Smooth muscle cell of the brain vasculature (primary cell): ENCODE measurements around the gene RNASE13.

Source experiments
- DNase-seq: peaks from one replicate; pipeline ENCODE4 v3.0.0-alpha.2; 2012; ENCODE audit warnings: low read depth, low spot score

Gene RNASE13

DNA sequence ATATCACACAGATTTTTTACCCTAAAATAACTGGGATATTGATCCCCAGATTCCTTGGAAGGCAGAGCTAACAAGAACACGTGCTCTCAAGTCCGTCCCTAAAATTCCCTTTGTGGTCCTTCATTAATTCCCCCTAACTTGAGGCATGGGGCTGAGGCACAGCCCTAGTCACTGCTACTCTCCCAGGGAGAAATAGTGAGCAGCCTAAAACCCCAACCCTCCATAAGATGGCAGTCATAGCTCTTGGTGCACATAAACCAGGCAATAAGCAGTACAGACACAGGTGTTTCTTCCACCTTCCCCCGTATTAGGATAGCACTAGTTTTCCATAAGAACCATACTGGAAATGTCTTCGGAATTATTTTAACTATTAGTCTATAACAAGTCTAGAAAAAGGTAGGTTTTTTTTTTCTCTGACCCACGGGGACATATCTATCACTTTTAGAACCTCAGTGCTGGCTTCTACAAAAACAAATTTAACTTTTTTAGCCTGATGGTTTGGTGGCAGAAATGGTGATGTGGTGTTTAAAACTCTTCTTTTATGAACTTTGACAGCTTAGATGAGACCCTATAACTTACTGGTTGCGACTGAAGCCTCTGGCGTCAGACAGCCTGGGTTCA is 32.4 kb upstream of the RNASE13 start:
- DNase-seq = no peak

DNA sequence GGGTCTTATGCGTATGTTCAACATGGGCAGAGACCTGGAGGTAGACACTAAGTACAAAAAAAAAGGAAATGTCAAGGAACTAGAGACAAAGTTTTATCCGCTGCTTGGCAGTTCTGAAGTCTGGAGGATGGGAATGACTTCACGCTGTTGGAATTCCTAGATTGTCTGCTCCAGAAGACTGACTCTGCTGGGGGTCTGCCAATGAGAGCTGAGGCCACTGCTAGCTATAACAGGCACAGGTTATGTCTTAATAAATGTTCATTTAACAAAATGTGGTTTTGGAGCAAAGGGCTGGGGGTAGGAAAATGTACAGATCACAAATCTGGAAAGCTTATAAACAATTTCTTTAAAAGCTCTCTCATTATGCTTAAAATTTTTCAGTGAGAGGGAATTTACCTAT is 28.9 kb upstream of the RNASE13 start:
- no peak for DNase-seq

DNA sequence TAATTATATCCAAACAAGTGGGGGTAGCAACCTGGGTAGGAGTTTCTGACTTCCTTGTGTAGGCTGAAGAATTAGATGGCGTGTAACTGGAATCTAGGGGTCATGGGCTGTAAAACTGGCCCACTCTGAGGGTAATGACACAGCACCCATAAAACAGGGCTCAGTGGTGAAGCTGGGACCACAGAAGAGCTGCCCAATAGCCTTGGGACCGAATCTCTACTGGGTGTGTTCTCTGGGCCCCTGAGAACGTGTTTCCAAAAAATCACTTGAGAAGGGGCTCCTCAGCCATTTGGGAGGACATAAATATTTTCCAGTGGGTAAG is 26.7 kb upstream of the RNASE13 start:
- no peak for DNase-seq

DNA sequence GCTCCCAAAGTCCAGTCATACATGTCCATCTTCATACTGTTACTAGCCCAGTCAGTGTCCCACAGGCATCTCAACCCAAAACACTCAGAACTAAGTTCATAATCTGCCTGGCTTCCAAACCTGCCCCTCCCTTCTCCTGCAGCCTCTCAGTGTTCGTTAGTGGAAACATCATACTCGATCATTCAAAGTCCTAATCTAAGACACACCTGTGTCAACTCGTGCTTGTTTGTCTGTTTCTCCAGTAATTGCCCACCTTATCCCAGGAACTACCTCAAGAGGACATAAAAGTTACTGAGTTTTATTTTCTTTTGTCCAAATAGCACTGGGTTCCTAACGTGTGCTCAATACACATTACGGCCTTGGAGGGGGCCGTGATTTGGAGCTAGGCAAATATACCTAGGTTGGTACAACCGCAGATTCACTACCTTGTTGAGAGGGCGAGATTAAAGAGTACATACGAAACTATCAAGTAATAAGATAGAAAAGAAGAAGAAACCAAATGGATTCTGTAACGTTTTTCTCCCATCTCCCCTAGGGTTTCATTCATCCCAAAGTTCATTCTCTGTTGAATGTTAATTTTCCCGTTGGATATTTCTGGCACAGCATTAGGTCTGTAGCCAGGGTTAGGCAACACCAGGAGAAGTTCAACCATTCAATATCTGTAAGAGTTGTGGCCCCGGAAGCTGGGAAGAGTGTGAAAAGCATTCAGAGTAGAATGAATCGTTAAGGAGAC is 26.2 kb upstream of the RNASE13 start:
- DNase-seq = no peak

DNA sequence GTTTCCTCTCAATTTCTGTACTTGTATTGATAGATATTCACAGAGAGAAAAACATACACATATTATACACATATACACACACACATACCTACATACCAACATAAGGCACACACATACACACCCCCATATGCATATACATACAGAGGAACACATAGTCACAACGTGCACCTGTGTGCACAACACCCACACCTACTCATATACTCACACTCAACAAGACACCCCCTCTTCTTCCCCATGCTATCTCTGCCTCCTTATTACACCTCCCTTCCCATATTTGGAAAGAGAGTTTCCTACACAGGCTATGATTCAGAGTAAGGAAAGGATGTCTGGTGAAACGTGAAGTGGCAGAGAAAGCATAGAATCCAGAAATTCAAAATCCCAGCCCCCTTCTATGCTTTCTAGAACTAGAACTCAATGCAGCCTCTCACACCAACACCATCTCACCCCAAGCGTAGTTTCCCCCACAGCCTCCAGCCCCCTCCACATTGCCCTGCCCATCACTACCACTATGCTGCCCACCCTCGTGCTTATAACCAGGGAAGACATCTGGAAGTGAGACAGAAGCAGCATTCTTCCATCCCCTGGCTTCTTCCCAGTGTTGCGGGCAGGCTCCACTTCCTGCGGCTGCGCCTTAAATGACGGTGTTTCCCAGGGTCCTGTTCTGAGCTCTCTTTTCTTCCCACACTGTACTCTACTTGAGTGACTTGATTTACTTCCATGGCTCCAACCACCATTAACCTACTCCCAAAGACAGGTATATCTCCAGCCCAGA is 25.4 kb upstream of the RNASE13 start:
- no peak for DNase-seq

DNA sequence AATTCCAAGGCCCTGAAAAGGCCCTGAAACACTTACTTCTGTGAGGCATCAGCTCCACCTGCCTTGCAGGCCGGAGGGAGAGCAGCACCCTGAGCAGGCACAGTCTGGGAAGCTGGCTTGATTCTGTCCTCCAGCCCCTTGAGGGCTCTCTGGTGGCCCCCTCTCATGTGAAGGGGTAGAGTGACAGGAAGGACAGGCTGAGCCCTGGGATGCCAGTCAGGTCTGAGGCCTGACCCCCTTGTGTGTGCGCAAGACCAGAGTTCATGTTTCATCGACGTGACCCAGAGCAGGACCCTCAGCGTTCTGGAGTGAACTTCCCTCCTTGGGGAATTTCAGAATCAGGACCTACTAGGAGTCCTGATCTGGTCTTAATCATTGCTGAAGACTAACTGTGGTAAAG is 24.3 kb upstream of the RNASE13 start:
- no peak for DNase-seq

GRCh38 chr14:21057803-21058675 is 23.4 kb upstream of the RNASE13 start, which contains the start of gene RNASE8:
Gene RNASE8, plus strand, starts transcription at chr14:21057822. Its CDS starts 71 bp downstream, at chr14:21057893.
- no peak for DNase-seq

GRCh38 chr14:21056520-21057163 is 22.0 kb upstream of the RNASE13 start:
- DNase-seq = no peak

GRCh38 chr14:21055432-21056117 is 21.0 kb upstream of the RNASE13 start:
- no peak for DNase-seq

- no peak for DNase-seq
These were observed 20.1 kb upstream of the RNASE13 start for GRCh38 chr14:21054768-21055145.

DNA sequence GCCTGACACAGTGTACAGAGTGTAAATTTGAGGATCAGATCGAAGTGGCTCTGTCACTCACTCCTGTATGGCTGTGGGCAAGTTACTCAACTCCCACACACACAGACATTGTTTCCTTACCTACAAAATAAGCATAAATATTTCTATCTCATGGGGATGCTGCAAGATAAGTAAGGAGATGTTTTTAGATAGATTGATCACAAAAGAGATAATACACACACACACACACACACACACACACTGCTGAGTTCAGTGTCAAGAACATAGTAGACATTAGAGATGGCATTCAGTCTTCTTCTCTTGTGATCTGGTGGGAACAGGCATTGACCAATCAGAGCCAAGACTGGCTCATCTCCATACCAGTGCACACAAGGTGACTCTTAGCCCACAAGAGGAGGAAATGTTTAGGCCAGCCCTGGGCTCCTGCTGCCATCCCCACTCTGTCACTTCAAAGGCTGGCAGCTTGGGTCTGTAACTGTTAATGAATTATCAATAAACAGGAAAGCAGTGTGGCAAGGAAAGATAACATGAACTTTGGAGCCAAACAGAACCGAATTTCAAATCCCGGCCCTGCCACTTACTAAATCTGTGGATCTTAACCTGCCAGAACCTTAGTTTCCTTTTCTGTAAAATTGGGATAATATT is 19.6 kb upstream of the RNASE13 start:
- no peak for DNase-seq

DNA sequence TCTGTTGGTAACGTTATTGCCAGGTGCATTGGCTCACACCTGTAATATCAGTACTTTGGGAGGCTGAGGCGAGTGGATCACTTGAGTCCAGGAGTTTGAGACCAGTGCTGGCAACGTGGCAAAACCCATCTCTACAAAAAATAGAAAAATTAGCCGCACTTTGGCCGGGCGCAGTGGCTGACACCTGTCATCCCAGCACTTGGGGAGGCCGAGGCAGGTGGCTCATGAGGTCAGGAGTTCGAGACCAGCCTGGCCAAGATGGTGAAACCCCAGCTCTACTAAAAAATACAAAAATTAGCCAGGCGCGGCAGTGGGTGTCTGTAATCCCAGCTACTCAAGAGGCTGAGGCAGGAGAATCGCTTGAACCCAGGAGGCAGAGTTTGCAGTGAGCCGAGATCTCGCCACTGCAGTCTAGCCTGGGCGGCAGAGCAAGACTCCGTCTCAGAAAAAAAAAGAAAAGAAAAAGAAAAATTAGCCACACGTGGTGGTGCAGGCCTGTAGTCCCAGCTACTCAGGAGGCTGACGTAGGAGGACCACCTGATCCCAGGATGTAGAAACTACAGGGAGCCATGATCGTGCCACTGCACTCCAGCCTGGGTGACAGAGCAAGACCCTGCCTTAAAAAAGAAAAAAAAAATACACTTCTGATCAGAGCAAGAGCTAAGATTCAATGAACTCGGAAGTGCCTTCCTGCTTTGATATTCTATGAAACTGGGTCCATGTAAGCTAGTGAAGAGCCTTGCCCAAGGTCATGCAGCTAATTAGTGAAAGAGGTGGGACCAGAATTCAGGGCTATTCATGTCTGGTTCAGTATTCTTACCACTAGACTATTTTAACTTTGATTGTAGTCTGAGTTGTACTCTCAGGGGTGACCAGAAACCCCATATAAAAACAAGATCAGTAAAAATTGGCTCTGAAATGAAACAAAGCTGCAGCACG is 18.8 kb upstream of the RNASE13 start:
- no peak for DNase-seq

DNA sequence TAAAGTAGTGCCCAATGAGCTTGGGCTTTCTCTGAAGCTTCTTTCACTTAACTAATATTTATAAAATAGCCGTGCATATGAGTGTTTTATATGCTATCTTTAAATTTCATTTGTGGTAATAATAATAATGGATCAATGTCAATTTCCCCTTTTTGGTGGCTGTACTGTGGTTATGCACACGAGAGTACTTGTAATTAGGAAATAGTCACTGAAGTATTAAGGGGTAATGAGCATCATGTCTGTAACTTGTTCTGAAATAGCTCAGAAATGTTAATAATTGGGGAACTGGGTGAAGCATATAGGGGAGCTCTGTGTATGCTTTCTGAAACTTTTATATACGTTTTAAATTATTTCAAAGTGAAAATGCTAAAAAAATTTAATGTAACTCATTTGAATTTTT is 16.0 kb upstream of the RNASE13 start:
- no peak for DNase-seq

GRCh38 chr14:21049271-21049673 is 14.7 kb upstream of the RNASE13 start:
- DNase-seq = no peak

DNA sequence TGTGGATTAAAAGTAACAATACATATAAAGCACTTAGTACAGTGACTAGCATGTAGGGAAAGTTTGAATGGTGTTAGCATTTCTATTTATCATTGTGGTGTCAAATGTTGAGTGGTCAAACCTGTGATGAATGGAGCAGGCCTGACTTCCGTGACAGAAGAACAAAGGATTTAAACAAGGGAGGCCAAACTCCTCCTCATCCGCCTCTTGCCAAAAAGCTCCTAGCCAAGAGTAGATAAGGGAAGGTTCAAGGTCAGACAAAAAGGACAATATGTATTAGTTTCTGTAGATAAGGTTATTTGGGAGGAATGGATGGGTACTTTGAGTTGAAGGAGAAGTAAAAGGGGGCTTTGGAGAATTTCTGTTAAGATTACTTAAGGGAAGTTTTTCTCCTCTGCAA is 14.0 kb upstream of the RNASE13 start:
- DNase-seq = no peak

- no peak for DNase-seq
These were observed 12.8 kb upstream of the RNASE13 start for GRCh38 chr14:21047378-21047781.

- no peak for DNase-seq
These were observed 9.5 kb upstream of the RNASE13 start for GRCh38 chr14:21043974-21044618.

DNA sequence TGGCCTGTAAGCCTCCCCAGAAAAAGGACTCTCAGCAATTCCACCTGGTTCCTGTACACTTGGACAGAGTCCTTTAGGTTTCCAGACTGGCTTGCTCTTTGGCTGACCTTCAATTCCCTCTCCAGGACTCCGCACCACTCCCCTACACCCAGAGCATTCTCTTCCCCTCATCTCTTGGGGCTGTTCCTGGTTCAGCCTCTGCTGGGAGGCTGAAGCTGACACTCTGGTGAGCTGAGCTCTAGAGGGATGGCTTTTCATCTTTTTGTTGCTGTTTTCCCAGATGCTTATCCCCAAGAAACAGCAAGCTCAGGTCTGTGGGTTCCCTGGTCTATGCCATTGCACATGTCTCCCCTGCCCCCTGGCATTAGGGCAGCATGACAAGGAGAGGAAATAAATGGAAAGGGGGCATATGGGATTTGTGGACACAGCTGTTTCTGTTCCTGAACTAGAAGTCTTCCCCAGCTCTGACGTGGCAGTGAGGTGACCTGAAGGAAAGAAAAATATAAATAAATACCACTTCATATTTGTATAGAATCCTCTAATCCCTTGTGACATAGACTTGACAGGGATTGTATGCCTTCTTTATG is 8.9 kb upstream of the RNASE13 start:
- no peak for DNase-seq
